ENCODE results near the gene TRIM41. TPM values are rescaled to one million over a fixed set of nuclear protein-coding genes. Genes with fewer than 3 reads are reported as not detected.

Gene TRIM41
- total RNA-seq, 1 donor from 2014 or later: 23.7 TPM

DNA sequence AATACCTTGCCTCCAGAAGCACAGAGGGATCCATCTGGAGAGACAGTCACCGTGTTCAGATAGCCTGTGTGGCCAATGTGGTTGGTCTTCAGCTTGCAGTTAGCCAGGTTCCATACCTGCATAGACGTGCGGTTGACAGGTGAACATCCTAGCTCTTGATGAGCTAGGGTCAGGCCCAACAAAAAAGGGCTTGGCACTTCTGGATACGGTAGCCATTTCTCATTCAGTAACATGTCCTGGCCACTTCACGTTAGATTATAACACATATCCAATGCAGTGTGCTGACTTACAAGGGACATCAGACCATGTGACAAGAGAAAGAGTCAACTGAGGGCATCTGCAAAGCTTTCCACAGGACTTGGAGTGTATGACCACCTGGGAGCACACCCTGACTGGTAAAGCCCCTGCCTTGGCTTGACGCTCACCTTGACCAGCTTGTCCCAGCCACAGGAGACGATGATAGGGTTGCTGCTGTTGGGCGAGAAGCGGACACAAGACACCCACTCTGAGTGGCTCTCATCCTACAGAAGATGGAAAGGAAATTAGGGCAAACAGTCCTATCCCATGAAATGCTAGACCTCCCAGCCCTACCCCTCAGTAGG lies 16.1 kb downstream of the TRIM41 start:
- no peak for DNase-seq
- intact Hi-C loops (cut with micrococcal nuclease): no loop called here
- no peak for ATAC-seq

DNA sequence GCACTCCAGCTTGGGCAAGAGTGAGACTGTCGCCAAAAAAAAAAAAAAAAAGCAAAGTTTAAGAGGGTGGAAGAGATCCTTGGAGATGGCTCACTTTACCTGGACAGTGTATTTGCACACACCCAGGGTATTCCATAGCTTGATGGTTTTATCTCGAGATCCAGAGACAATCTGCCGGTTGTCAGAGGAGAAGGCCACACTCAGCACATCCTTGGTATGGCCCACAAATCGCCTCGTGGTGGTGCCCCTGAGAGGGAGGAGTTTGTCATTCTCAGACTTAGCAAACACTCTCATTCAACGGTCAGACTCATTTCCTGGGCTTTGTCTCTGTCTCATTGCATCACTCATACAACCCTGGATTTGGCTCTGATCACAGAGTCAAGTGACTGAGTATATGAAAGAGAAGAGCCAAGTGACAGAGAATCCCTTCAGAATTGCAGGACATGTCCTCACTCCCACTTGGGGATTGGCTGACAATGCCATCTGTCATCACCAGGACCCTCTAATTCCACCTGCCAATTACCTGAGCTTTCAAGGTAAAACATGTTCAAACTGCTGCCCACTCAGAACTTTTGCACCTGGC lies 18.4 kb downstream of the TRIM41 start:
- DNase-seq (no peak), ATAC-seq (no peak)
- intact Hi-C loops (cut with micrococcal nuclease): loop anchor here (10.0 kb wide), 1 partner anchor 57 kb away; no protein-coding TSS in a partner anchor

DNA sequence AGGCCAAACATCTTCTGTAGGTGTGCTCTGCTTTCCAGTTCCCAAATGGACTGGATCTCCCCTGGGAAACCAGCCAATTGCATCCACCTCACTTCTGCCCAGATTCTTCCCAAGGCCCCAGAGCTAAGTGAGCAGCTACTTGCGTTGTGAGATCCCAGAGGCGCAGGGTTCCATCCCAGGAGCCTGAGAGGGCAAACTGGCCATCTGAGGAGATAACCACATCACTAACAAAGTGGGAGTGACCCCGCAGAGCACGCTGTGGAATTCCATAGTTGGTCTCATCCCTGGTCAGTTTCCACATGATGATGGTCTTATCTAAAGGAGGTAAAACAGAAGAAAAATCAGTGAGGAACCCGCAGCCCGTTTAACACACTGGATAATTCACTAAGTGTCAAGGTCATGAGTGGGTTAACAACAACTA lies 19.0 kb downstream of the TRIM41 start:
- intact Hi-C loops (cut with micrococcal nuclease): loop anchor here (10.0 kb wide), 1 partner anchor 57 kb away; no protein-coding TSS in a partner anchor
- no peak for DNase-seq

DNA sequence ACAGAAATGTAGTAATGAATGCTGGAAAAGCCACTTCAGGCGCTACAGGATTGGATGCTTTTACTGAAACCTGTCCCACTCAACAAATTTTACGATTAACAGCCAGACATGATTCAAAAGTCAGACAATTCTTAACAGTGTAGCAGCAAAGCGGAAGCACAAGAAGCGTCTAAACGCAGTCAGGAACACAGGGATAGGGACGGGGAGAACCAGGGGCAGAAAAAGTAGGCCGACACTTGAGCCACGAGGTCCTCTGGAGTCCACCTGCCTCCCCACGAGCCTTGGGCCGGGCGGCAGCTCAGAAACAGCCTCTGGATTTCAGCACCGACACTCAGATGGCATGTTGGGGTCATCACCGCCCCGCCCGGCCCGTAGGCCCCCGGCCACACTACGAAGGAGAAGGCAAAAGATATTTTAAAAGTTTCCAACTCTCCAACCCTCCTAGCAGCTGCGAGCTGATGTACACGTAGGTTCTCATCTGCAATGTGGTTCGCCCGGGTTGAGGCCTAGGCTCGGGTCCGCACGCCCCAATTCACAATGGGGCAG lies 20.0 kb downstream of the TRIM41 start:
- intact Hi-C loops (cut with micrococcal nuclease): loop anchor here (10.0 kb wide), 1 partner anchor 58 kb away; no protein-coding TSS in a partner anchor
- peak; percentile 0 for ATAC-seq

More for the DNA sequence above, 19.0 kb downstream of the TRIM41 start:
- ATAC-seq: no peak

DNA sequence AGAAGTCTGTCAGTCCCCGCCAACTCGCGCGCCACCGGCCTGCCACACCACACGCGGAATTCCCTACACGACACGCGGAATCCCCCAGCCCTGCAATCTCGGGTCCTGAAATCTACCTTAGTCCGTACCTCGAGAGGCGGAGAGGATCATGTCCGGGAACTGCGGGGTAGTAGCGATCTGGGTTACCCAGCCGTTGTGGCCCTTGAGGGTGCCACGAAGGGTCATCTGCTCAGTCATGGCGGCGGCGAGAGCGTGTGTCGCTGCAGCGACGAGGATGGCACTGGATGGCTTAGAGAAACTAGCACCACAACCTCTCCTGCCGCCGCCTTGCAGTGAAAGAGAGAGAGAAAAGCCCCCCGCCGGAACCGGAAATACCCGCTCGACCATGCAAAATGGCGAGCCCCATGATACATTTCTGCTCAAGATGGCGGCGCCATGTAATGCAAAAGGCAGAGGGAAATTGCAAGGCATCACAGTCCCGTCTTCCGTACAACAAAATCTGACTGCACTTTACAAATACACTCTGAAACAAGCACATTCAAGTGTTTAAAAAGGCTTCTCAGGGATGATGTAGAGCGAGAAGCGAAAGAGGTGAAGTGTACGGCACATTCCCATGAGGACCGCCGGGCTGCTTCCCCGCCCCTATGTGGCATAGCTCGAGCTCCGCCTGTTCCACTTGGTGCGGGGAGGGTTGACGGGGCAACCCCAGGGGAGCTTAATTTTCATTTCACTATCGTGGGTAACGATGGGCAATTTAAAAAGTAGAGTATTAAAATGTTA lies 20.7 kb downstream of the TRIM41 start, which contains the start of gene RACK1:
Gene RACK1 (minus strand): TSS at position 343 of the 780 bp plus-strand sequence. CDS start 106 bp downstream, at position 237.
- intact Hi-C loops (cut with micrococcal nuclease): loop anchor here (10.0 kb wide), 1 partner anchor 59 kb away; no protein-coding TSS in a partner anchor
- peak; percentile 70 for ATAC-seq
- peak; percentile 89 for DNase-seq

More for the DNA sequence above, 20.0 kb downstream of the TRIM41 start:
- DNase-seq: no peak

DNA sequence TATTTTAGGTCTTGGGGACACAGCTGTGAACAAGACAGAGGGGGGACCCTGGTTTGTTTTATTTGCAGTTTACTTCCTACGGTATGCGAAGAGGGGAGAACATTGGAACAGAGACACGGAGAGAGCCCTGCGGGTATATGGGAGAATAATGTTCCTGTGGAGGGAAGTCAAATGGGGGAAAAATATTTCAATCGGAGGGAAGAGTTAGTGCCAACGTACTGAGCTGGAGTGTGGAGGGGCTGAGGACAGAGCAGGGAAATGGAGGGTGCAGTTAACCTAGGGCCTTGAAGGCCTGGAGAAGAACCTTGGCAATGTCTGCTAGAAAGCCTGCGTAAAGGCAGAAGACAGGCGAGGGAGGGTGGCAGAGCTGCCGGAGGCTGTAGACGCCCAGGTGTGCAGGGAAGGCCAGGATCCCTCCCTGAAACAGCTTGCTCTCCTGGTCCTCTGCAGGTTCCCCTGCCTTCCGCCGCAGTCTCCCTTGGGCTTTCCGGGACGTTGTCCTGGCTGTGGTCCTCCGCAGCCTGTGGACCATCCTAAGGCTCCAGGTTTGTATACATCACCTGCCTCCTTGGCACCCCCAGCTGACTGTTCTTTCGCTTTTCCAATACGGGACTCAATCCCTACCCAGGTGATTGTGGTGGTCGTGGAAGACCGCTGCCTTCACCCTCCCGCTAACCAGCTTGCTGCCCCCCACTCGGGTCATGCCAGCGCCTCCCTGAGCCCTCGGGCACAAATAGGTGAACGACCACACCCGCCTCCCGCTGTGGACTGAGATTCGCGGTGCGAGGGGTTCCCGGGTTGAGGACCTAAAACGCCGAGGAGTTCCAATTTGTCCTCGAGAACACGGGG lies 22.6 kb downstream of the TRIM41 start:
- no peak for ATAC-seq
- DNase-seq: no peak

DNA sequence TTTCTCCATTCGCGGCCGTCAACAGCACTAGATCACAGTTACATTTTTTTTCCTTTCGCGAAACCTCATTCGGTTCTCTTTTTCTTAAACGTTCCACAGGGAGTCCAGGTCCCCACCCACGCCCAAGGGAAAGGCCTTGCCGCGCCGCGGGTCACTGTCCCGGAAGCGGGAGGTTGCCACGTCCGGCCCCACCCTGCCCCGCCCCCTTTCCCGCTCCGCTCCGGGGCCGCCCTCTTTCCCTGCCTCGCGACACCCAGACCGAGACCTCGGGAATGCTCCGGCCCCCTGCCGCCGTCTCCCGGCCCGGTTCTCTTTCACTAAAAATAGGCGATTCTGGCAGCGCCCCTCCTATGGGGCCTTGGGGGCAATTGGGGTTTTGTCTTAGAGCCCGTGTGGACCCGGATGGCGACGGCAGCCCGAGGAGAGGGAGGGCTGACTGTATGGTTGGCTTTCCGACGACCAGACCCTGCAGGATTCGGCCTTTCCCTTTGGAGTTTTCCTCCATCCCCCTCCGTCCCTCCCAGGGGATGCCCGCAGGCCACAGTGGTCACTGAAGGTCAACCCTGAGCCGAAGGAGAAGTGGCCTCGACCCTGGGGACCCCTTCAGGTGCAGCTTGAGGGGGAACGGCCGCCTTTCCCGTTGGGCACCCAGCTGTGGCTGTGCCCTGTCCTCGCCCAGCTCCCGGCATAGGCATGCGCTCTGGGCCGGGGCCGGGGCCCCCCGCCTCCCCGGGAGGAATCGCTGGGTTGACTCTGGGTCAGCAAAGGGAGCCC lies 23.4 kb downstream of the TRIM41 start:
- ATAC-seq (peak; percentile 86), DNase-seq (peak; percentile 94)
- intact Hi-C loops (cut with micrococcal nuclease): loop anchor here (10.0 kb wide), 1 partner anchor 62 kb away; no protein-coding TSS in a partner anchor

More for the DNA sequence above, 22.6 kb downstream of the TRIM41 start:
- intact Hi-C loops (cut with micrococcal nuclease): loop anchor here (10.0 kb wide), 1 partner anchor 61 kb away; no protein-coding TSS in a partner anchor

DNA sequence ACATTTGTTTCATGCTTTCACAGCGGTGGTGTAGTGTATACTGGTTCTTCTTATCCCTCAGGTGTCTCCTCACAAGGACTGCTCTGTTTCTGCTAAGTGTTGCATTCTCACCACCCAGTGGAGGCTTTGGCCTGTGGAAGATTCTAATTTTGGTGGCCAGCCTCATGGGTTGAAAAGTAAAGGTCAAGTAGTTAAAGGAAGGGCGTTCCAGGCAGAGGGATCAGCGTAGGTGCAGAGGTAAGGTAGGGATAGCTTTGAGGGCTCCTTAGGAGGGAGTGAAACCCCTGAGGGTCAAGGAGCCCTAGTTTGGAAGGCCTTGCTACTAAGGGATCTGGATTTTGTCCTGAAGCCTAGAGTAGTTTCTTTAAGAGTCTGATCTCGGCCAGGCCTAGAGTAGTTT lies 25.2 kb downstream of the TRIM41 start:
- intact Hi-C loops (cut with micrococcal nuclease): loop anchor here (10.0 kb wide), 1 partner anchor 63 kb away; no protein-coding TSS in a partner anchor
- ATAC-seq (no peak), DNase-seq (no peak)

DNA sequence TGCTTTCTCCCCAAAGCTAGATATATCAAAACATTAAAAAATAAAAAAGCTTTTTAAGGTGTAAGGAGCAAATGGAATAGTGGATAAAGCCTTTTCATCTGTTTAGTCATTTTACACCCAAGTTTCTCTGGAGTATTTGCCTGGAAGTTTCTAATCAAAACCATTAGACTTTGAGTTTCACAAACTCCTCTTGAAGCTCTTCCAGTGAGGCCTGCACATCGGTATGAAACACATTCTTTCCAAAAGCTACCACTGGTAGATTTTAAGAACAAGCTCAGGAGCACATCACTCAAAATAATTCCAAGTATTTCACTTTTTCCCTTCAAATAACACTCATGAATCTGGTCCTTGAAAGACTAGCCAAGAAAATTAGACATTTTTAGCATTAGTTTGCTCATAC lies 32.2 kb downstream of the TRIM41 start:
- ATAC-seq (no peak), DNase-seq (no peak)
- intact Hi-C loops (cut with micrococcal nuclease): no loop called here

DNA sequence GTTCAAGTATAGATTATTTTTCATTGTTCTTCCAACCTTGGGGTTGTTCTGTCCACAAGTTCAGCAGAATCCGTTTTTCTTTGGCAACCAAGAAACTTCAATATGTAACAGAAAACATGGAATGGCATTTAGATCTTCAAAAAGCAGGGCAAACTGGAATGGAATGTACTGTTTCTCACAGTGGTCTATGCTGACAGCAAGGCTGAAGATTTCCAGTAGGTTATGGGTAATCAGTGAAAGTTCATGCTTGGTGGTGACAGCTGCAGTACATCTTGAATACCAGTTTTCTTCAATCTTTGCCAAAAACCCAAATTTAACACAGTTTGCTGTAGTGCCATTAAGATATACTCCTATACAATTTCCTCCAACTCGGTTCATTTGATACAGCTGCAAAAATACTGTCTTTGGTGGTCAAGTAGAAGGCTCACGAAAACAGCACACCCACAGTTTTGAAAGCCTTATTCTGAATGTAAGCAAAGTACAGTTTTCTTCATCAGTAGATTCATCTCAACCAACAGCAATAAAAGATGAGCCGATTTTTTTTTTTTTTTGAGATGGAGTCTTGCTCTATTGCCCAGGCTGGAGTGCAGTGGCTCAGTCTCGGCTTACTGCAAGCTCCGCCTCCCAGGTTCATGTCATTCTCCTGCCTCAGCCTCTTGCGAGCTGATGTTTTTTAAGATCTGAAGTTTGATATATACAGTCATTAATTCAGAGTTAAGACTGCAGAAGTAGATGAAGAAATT lies 32.9 kb downstream of the TRIM41 start:
- intact Hi-C loops (cut with micrococcal nuclease): no loop called here
- DNase-seq (no peak), ATAC-seq (no peak)

DNA sequence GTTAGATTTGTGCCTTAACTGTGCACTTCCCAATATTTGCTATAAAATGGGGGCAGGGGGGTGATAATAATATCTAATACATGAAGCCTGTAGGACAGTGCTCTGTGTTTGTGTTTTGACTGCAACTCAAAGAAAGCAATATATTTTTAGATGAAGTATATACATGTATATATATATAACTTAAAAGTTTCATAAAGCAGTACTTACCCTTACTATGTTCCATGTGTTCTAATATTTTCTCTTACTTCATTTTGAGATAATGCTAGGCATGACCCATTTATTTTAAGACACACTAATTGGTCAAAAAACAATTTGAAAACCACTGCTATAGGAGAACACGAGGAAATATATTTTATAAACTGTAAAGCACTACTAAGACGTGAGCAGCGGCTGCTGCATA lies 35.5 kb downstream of the TRIM41 start:
- intact Hi-C loops (cut with micrococcal nuclease): no loop called here
- ATAC-seq (no peak), DNase-seq (no peak)

DNA sequence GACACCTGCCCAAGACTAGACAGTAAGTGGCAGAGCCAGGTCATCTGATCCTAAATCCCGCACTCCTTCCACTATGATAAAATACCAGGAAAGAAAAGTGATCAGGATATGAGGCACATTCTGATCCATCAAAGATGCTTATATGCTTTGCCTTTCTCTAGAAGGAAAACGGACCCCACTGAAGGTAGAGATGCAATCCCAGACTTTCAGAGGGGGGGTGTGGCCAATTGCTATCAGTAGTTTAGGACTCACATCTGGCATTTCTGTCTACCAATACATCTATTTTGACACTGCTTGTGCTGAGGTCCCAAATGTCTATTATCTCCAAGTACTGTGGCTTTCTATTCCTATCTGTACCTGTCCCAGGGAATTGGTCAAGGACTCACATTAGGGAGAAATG lies 36.2 kb downstream of the TRIM41 start:
- no peak for ATAC-seq
- DNase-seq: no peak
- intact Hi-C loops (cut with micrococcal nuclease): no loop called here

DNA sequence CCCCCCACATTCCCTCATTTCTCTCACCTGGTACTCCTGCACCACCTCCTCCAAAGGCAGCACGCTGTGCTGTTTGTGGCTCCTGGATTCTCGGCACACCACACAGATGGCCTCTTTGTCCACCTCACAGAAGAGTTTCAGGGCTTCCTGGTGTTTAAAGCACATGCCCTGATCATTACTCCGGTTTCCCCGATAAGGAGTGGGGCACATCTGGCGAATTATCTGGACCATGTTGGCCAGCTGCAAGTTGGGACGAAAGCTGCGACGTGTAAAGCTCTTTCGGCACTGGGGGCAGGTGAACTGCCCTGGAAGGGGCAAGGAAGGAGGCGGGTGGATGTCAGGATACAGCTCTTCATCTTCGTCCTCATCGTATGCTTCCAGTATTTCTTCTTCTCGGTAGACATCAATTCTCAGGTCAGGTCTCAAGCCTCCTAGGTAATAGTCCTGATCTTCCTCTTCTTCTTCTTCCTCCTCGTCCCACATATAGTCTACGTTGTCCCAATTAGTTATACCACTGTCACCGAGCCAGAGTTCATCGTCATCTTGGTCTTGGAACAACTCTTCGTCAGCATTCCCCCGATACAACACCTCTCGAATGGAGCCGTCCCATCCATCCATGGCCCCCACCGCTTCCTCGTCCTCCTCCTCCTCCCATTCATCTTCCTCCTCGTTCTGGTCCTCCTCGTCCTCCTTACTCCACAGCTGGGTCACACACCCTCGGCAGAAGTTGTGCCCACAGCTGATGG lies 37.1 kb downstream of the TRIM41 start:
- intact Hi-C loops (cut with micrococcal nuclease): no loop called here
- ATAC-seq: no peak
- DNase-seq: no peak

DNA sequence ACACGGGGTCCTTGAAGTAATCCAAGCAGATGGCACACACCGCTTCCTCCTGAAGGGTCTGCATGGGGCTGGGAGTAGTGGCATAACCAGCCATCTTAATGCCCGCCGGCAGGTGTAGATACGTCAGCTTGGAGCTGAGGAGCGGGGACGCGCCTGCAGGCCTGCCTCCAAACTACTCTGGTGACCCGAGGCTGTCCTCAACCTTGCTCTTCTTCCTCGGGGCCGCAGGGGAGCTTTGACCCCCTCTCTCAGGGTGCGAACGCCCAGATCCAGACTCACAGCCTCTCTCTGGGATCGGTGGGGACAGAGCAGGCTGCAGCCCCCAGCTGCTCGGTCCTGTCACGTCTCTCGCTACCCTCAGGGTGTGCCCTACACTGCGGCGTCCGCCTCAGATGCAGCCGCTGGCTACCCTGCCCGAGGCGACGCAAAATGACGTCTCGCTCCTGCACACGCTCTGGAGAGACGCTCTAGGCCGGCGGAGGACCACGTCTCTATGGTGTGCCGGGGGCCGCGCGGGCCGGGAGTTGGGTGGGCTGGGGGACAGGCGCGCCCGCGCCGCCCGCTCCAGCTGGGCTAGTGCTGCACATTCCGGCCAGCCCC lies 37.7 kb downstream of the TRIM41 start, which contains the start of gene TRIM52:
Gene TRIM52 (minus strand): TSS at position 424 of the 600 bp plus-strand sequence. CDS start 330 bp downstream, at position 94.
- DNase-seq (peak; percentile 95), ATAC-seq (peak; percentile 92)

DNA sequence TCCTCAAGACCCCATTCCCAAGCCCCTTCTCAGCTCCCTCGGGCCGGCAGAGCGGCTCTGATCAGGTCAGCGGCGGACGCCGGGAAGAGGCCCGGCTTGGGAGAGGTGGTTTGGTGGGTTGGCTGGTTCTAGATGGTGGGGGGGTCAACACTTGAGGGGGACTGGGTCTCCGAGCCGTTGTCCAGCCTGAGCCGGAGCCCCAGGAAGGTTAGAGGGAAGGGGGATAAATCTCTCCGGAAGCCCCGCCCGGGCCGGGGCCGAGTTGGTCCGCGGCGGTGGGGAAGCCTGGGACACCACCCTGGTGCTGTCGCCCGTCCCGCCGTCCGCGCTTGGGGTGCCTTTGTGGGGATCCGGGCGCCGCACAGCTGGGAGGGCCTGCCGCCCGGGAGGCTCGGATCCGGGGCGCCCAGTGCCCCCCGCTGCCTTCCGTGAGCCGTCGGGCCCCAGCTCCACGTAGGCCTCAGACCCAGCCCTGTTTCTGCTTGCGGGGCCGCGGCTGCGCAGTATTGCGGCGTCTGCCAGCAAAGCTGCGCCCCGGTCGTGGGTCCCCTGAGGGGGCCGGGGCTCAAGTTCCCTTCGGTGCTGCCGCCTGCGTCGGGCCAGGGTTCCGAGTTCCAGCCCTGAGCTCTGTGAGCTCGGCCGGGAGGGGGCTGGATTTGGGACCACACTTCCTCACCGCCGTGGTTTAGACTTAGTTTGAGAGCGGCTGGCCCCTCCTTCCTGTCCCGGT lies 38.4 kb downstream of the TRIM41 start:
- peak; percentile 78 for ATAC-seq
- DNase-seq: peak; percentile 82
- intact Hi-C loops (cut with micrococcal nuclease): no loop called here

More for the DNA sequence above, 37.7 kb downstream of the TRIM41 start, which contains the start of gene TRIM52:
- intact Hi-C loops (cut with micrococcal nuclease): no loop called here
